HG02759 (cell line): ENCODE results near the gene CYP19A1.

Source experiments
- ATAC-seq: cut with Tn5 transposase; IDR thresholded peaks from one replicate; pipeline ENCODE4 v1.9.1; 2021; ENCODE audit warnings: mild to moderate bottlenecking, moderate library complexity; ENCODE audit not compliant: unreplicated experiment

CYP19A1 gene

GRCh38 chr15:51224428-51224827, 114.0 kb downstream of the CYP19A1 start:
- no peak for ATAC-seq

- no peak for ATAC-seq
Observed at GRCh38 chr15:51223771-51224229, 114.6 kb downstream of the CYP19A1 start.

GRCh38 chr15:51218299-51218938, 120.0 kb downstream of the CYP19A1 start:
- no peak for ATAC-seq

GRCh38 chr15:51212909-51213308, 125.5 kb downstream of the CYP19A1 start:
- no peak for ATAC-seq

- no peak for ATAC-seq
Observed at GRCh38 chr15:51212239-51212638, 126.2 kb downstream of the CYP19A1 start.

GRCh38 chr15:51205050-51205975, 133.1 kb downstream of the CYP19A1 start:
- ATAC-seq: no peak

GRCh38 chr15:51203797-51204196, 134.6 kb downstream of the CYP19A1 start:
- ATAC-seq: no peak

GRCh38 chr15:51202783-51203182, 135.6 kb downstream of the CYP19A1 start:
- no peak for ATAC-seq

GRCh38 chr15:51201581-51201980, 136.8 kb downstream of the CYP19A1 start:
- ATAC-seq: no peak

- no peak for ATAC-seq
Observed at GRCh38 chr15:51200792-51201191, 137.6 kb downstream of the CYP19A1 start.

- ATAC-seq: no peak
Observed at GRCh38 chr15:51199541-51199940, 138.9 kb downstream of the CYP19A1 start.

- no peak for ATAC-seq
Observed at GRCh38 chr15:51198701-51199232, 139.6 kb downstream of the CYP19A1 start.

- ATAC-seq: no peak
Observed at GRCh38 chr15:51195459-51195858, 142.9 kb downstream of the CYP19A1 start.

GRCh38 chr15:51193979-51194378, 144.4 kb downstream of the CYP19A1 start:
- ATAC-seq: no peak

GRCh38 chr15:51193526-51193925, 144.9 kb downstream of the CYP19A1 start:
- ATAC-seq: no peak

GRCh38 chr15:51192521-51193280, 145.7 kb downstream of the CYP19A1 start:
- peak; percentile 72 for ATAC-seq

- no peak for ATAC-seq
Observed at GRCh38 chr15:51191766-51192165, 146.6 kb downstream of the CYP19A1 start.

GRCh38 chr15:51191072-51191670, 147.2 kb downstream of the CYP19A1 start:
- no peak for ATAC-seq

GRCh38 chr15:51190424-51191068, 147.8 kb downstream of the CYP19A1 start:
- ATAC-seq: no peak
